Hematopoietic multipotent progenitor cell treated with erythropoietin and hydrocortisone succinate and interleukin-3 and kit ligand, for 17 days (in vitro differentiated cells): ENCODE data around the gene SLC25A41.

Experiments used
- DNase-seq: peaks from one replicate; pipeline ENCODE4 v3.0.0-alpha.2; 2015; ENCODE audit warnings: low spot score

SLC25A41 gene

GRCh38 chr19:6460099-6460884, 26.7 kb upstream of the SLC25A41 start:
- DNase-seq: peak; percentile 13

GRCh38 chr19:6459262-6460098, 25.9 kb upstream of the SLC25A41 start, which contains the start of gene SLC25A23:
Gene SLC25A23, minus strand, starts transcription at chr19:6459792. Its CDS starts 164 bp downstream, at chr19:6459628.
- no peak for DNase-seq

GRCh38 chr19:6458695-6459261, 25.2 kb upstream of the SLC25A41 start:
- DNase-seq: no peak

GRCh38 chr19:6457958-6458694, 24.6 kb upstream of the SLC25A41 start:
- DNase-seq: no peak

GRCh38 chr19:6455924-6456323, 22.4 kb upstream of the SLC25A41 start:
- DNase-seq: no peak

GRCh38 chr19:6453951-6454565, 20.5 kb upstream of the SLC25A41 start:
- no peak for DNase-seq

- no peak for DNase-seq
Observed at GRCh38 chr19:6452899-6453298, 19.3 kb upstream of the SLC25A41 start.

GRCh38 chr19:6452223-6452614, 18.7 kb upstream of the SLC25A41 start:
- DNase-seq: no peak

GRCh38 chr19:6451583-6452222, 18.1 kb upstream of the SLC25A41 start:
- DNase-seq: no peak

- DNase-seq: no peak
Observed at GRCh38 chr19:6450166-6450565, 16.6 kb upstream of the SLC25A41 start.

- no peak for DNase-seq
Observed at GRCh38 chr19:6448045-6448444, 14.5 kb upstream of the SLC25A41 start.

GRCh38 chr19:6446452-6446851, 12.9 kb upstream of the SLC25A41 start:
- DNase-seq: no peak

- no peak for DNase-seq
Observed at GRCh38 chr19:6443986-6444385, 10.4 kb upstream of the SLC25A41 start.

- no peak for DNase-seq
Observed at GRCh38 chr19:6442087-6442688, 8.6 kb upstream of the SLC25A41 start.

- no peak for DNase-seq
Observed at GRCh38 chr19:6440905-6441304, 7.3 kb upstream of the SLC25A41 start.

- DNase-seq: no peak
Observed at GRCh38 chr19:6439743-6440142, 6.2 kb upstream of the SLC25A41 start.

GRCh38 chr19:6433165-6433564, 398 bp downstream of the SLC25A41 start:
- no peak for DNase-seq

GRCh38 chr19:6431891-6432290, 1.7 kb downstream of the SLC25A41 start:
- no peak for DNase-seq

GRCh38 chr19:6429419-6430221, 3.9 kb downstream of the SLC25A41 start:
- DNase-seq: no peak
